Activated CD4-positive, alpha-beta T cell treated with anti-CD3 and anti-CD28 coated beads, Interleukin-2, amount 10 ng/mL, durations not matched to agents 7 days and 5 days (primary cell): ENCODE results near the gene AKIRIN2. TPM values are rescaled to one million over a fixed set of nuclear protein-coding genes. Genes with fewer than 3 reads are reported as not detected.
"Not testable (repeated sequence)": the region's sequence is repeated elsewhere in the genome, so short reads cannot be mapped to it uniquely, and the experiment has no call there.

Source experiments
- CTCF ChIA-PET: fragments of 350-600 bp; sonication (Branson Sonifier 250); formaldehyde crosslinking; loops from one replicate; lab custom pipeline; 2021; ENCODE audit warnings: antibody characterized with exemption; lab: Charles Lee
- POLR2A ChIA-PET: fragments of 350-600 bp; sonication (Branson Sonifier 250); formaldehyde crosslinking; loops from one replicate; lab custom pipeline; 2021; ENCODE audit warnings: antibody characterized with exemption; lab: Charles Lee
- DNase-seq: peaks from one replicate; pipeline ENCODE4 v3.0.0-alpha.2; 2020
- H3K27ac Mint-ChIP-seq: one replicate; pipeline ENCODE4 v1.8.0; 2021; ENCODE audit warnings: mild to moderate bottlenecking, moderate library complexity, mixed read lengths
- H3K27me3 Mint-ChIP-seq: one replicate; pipeline ENCODE4 v1.8.0; 2021; ENCODE audit warnings: mixed read lengths
- H3K36me3 Mint-ChIP-seq: one replicate; pipeline ENCODE4 v1.8.0; 2021; ENCODE audit warnings: low read depth, mixed read lengths
- H3K4me1 Mint-ChIP-seq: one replicate; pipeline ENCODE4 v1.8.0; 2021; ENCODE audit warnings: mixed read lengths
- H3K4me3 Mint-ChIP-seq: one replicate; pipeline ENCODE4 v1.8.0; 2021; ENCODE audit warnings: mild to moderate bottlenecking, moderate library complexity, mixed read lengths
- H3K9me3 Mint-ChIP-seq: one replicate; pipeline ENCODE4 v1.8.0; 2021; ENCODE audit warnings: mixed read lengths
- total RNA-seq, 2 experiments: library from RNA; stranded (reverse); gene quantifications; one replicate each; pipeline ENCODE4 v1.2.3, GENCODE V29; 2021

The AKIRIN2 gene
- total RNA-seq, 2 experiments from 2014 or later = 42.1 to 42.5 TPM

DNA sequence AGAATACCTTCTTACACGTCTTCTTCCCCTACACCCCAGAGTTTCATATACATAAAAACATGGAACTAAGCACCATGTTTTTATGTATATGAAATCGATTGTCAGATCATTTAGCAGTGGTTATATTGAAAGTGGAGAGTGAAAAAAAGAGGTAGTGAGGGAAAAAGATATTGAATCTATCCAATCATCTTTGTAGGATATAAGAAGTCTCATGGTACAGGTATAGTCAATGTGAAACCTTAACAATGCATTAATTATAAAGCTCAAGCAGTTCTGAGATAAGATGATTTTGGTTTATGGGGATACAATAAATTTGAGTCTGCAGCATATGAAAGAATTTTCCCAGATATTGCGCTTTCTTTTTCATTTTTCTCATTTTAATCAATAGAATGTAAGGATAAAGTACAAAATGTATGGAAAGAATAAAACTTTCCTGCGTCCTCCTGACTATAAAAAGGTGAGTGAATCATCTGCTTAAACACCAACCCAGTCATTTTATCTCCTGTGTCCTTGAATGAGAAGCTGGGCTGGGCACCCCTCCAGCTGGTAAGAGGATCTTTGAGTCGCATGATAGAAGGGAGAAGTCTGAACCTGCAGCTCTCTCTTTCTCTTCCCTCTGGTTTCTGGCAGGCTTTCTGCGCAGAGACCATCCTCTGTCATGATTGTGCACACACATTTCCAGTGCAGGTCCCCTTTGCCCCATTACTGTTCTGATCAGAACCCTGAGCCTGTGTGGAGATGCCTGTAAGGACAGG is 28.1 kb upstream of the AKIRIN2 start:
- Mint-ChIP-seq H3K27ac (no peak overlapping the region), H3K36me3 (peaks cover 2% of the 10 kb centered on the region), H3K4me1 (peaks cover 20% of the 10 kb centered on the region), H3K9me3 (peaks cover 9% of the 10 kb centered on the region), H3K4me3 (no peak overlapping the region), H3K27me3 (peaks cover 4% of the 10 kb centered on the region)
- no peak for DNase-seq
- POLR2A ChIA-PET = no interaction called here
- CTCF ChIA-PET = interaction anchor here (1.4 kb wide), 1 partner anchor 9 kb away, joined by 3 read pairs; no protein-coding TSS in a partner anchor

GRCh38 chr6:87728706-87729105 is 26.7 kb upstream of the AKIRIN2 start:
- H3K4me1 Mint-ChIP-seq = peaks cover 27% of the 10 kb centered on the region
- CTCF ChIA-PET = no interaction called here
- H3K36me3 Mint-ChIP-seq = peaks cover 2% of the 10 kb centered on the region
- peaks cover 4% of the 10 kb centered on the region for H3K27me3 Mint-ChIP-seq
- POLR2A ChIA-PET = interaction anchor here (0.6 kb wide), 1 partner anchor 26 kb away, joined by 4 read pairs; the partner anchor contains the start of gene AKIRIN2
- no peak overlapping the region for H3K4me3 Mint-ChIP-seq
- DNase-seq = no peak
- no peak overlapping the region for H3K27ac Mint-ChIP-seq
- peaks cover 2% of the 10 kb centered on the region for H3K9me3 Mint-ChIP-seq

- Mint-ChIP-seq H3K4me3 (no peak overlapping the region), H3K9me3 (no peaks in the 10 kb centered on the region)
- POLR2A ChIA-PET = no interaction called here
These were observed 23.2 kb upstream of the AKIRIN2 start for GRCh38 chr6:87724983-87725811.

GRCh38 chr6:87723170-87724078 is 21.4 kb upstream of the AKIRIN2 start:
- H3K9me3 Mint-ChIP-seq = no peaks in the 10 kb centered on the region
- POLR2A ChIA-PET = no interaction called here
- H3K4me3 Mint-ChIP-seq = no peak overlapping the region
- no peaks in the 10 kb centered on the region for H3K36me3 Mint-ChIP-seq
- CTCF ChIA-PET = interaction anchor here (0.6 to 2.2 kb wide), 7 partner anchors 9 to 80 kb away, joined by 3 to 9 read pairs (median 4); no protein-coding TSS in a partner anchor
- no peak for DNase-seq
- no peaks in the 10 kb centered on the region for H3K27me3 Mint-ChIP-seq
- H3K4me1 Mint-ChIP-seq = peaks cover 37% of the 10 kb centered on the region
- no peak overlapping the region for H3K27ac Mint-ChIP-seq

More at GRCh38 chr6:87724983-87725811, 23.2 kb upstream of the AKIRIN2 start:
- Mint-ChIP-seq H3K36me3 (no peaks in the 10 kb centered on the region), H3K27ac (no peak overlapping the region), H3K4me1 (peaks cover 25% of the 10 kb centered on the region), H3K27me3 (peaks cover 4% of the 10 kb centered on the region)
- CTCF ChIA-PET = interaction anchor here (0.6 to 0.9 kb wide), 3 partner anchors 87 to 570 kb away, joined by 3 to 4 read pairs (median 3); no protein-coding TSS in a partner anchor
- DNase-seq = no peak

DNA sequence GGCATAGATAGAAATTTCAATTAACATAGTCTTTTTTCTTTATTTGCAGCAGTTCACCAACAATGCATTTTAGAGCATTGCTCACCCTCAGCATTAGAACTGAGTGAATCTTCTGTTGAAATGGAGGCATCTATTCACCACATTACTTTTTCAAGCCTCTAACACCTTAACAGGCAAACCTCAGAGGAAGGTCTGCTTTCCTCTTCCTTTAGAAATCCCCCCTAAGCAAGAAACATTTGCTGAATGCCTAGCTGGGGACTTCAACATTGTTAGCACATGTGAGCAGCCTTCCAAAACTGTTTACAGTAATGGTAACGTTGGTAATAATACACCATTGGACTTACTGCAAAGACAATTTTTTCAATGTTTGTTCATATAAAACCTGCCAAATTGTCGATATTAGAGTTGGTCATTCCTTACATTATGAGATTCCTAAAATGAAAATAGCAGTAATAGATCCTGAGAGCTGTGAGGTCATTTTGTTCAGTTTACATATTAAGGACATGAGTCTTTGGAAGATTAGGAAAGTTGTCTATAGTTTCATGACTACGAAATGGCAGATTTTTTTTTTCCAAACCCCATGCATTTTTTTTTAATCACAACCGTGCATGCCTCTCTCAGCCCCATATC is 20.6 kb upstream of the AKIRIN2 start:
- no peak overlapping the region for H3K4me3 Mint-ChIP-seq
- no peak overlapping the region for H3K27ac Mint-ChIP-seq
- H3K9me3 Mint-ChIP-seq = no peaks in the 10 kb centered on the region
- DNase-seq = no peak
- no peaks in the 10 kb centered on the region for H3K36me3 Mint-ChIP-seq
- POLR2A ChIA-PET = no interaction called here
- H3K27me3 Mint-ChIP-seq = no peaks in the 10 kb centered on the region
- H3K4me1 Mint-ChIP-seq = peaks cover 38% of the 10 kb centered on the region
- CTCF ChIA-PET = interaction anchor here (0.6 to 2.2 kb wide), 5 partner anchors 8 to 1136 kb away, joined by 3 to 9 read pairs (median 4); no protein-coding TSS in a partner anchor

GRCh38 chr6:87721311-87721710 is 19.3 kb upstream of the AKIRIN2 start:
- Mint-ChIP-seq H3K27me3 (no peaks in the 10 kb centered on the region), H3K4me1 (peaks cover 38% of the 10 kb centered on the region), H3K9me3 (no peaks in the 10 kb centered on the region), H3K27ac (no peak overlapping the region), H3K4me3 (no peak overlapping the region), H3K36me3 (no peaks in the 10 kb centered on the region)
- CTCF ChIA-PET = interaction anchor here (0.5 to 0.7 kb wide), 3 partner anchors 8 to 1471 kb away, joined by 3 to 4 read pairs (median 3); no protein-coding TSS in a partner anchor
- no peak for DNase-seq
- POLR2A ChIA-PET = no interaction called here

DNA sequence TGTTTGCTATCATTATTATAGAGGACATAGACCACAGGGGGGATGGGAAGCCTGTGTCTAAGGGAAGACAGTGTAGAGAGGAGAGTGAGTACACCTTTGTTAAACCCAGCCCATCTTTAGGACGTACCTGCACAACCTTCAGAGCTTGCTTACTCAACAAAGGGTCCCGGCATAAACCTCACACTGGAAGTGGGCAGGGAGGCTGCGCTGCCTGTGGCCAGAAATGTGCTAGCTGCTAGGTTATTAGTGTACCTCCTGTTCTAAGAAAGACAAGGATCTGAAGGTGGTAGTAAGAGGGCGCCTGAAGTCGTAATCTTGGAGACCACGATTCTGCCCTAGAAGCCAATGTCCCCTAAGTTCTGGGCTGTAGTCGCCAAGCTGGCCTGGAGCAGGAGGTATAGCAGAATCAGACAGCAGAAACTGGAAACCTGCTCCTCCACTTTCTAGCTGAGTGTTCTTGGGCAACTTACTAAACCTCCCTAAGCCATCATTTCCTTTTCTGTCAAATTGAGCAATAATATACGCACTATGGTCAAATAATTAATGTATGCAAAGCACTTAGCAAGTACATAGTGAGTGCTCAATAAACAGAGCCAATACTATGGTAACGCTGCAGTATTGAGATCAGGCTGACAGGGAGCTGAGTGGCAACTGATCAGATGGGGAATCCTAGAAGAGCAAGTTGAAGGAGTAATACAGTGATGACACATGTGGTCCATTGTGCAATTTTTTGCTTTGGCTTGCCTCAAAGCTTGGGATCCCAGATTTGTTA is 16.8 kb upstream of the AKIRIN2 start:
- no peaks in the 10 kb centered on the region for H3K9me3 Mint-ChIP-seq
- no peaks in the 10 kb centered on the region for H3K27me3 Mint-ChIP-seq
- CTCF ChIA-PET = interaction anchor here (0.7 to 1.4 kb wide), 5 partner anchors 9 to 38 kb away, joined by 3 to 8 read pairs (median 3); partner anchors contain the start of gene AKIRIN2
- no peak overlapping the region for H3K4me3 Mint-ChIP-seq
- no peak overlapping the region for H3K27ac Mint-ChIP-seq
- H3K36me3 Mint-ChIP-seq = no peaks in the 10 kb centered on the region
- peaks cover 36% of the 10 kb centered on the region for H3K4me1 Mint-ChIP-seq
- no peak for DNase-seq
- POLR2A ChIA-PET = no interaction called here

GRCh38 chr6:87716928-87717614 is 15.0 kb upstream of the AKIRIN2 start:
- DNase-seq = no peak
- H3K36me3 Mint-ChIP-seq = no peaks in the 10 kb centered on the region
- H3K4me3 Mint-ChIP-seq = no peak overlapping the region
- H3K4me1 Mint-ChIP-seq = peaks cover 25% of the 10 kb centered on the region
- H3K27ac Mint-ChIP-seq = no peak overlapping the region
- no peaks in the 10 kb centered on the region for H3K27me3 Mint-ChIP-seq
- no peaks in the 10 kb centered on the region for H3K9me3 Mint-ChIP-seq
- POLR2A ChIA-PET = no interaction called here
- CTCF ChIA-PET = interaction anchor here (1.2 kb wide), 1 partner anchor 10 kb away, joined by 3 read pairs; no protein-coding TSS in a partner anchor

- no peaks in the 10 kb centered on the region for H3K27me3 Mint-ChIP-seq
- no peaks in the 10 kb centered on the region for H3K9me3 Mint-ChIP-seq
- POLR2A ChIA-PET = interaction anchor here (0.7 kb wide), 1 partner anchor 27 kb away, joined by 3 read pairs; no protein-coding TSS in a partner anchor
- CTCF ChIA-PET = interaction anchor here (1.0 to 1.9 kb wide), 3 partner anchors 9 to 18 kb away, joined by 4 to 9 read pairs (median 4); no protein-coding TSS in a partner anchor
- H3K27ac Mint-ChIP-seq = no peak overlapping the region
- no peaks in the 10 kb centered on the region for H3K36me3 Mint-ChIP-seq
- DNase-seq = no peak
- peaks cover 23% of the 10 kb centered on the region for H3K4me1 Mint-ChIP-seq
- no peak overlapping the region for H3K4me3 Mint-ChIP-seq
These were observed 12.2 kb upstream of the AKIRIN2 start for GRCh38 chr6:87714093-87714842.

GRCh38 chr6:87712713-87713112 is 10.7 kb upstream of the AKIRIN2 start:
- DNase-seq, H3K4me3 Mint-ChIP-seq, H3K27ac Mint-ChIP-seq, H3K9me3 Mint-ChIP-seq, H3K36me3 Mint-ChIP-seq, H3K27me3 Mint-ChIP-seq, POLR2A ChIA-PET: not testable (repeated sequence)
- CTCF ChIA-PET = interaction anchor here (0.6 to 1.1 kb wide), 4 partner anchors 8 to 17 kb away, joined by 3 to 4 read pairs (median 4); no protein-coding TSS in a partner anchor
- H3K4me1 Mint-ChIP-seq = peaks cover 14% of the 10 kb centered on the region
